Stomach (tissue), 4 donors: ENCODE measurements around the gene DIAPH2.
"Not testable (repeated sequence)": the region's sequence is repeated elsewhere in the genome, so short reads cannot be mapped to it uniquely, and the experiment has no call there.

Experiments used
- EP300 ChIP-seq: sonication (generic); formaldehyde crosslinking; IDR thresholded peaks from one replicate; pipeline ENCODE4 v1.6.1; 2017; ENCODE audit warnings: antibody characterized with exemption
- POLR2A ChIP-seq, 4 donors: fragments of 450-650 bp; IDR thresholded peaks; one replicate each; pipeline ENCODE4 v1.6.1; 2016; ENCODE audit warnings: antibody characterized with exemption in 4 of 4, control low read depth in 2 of 4, mild to moderate bottlenecking in 1 of 4, moderate library complexity in 1 of 4
- POLR2AphosphoS5 ChIP-seq, 3 donors: sonication (generic); formaldehyde crosslinking; IDR thresholded peaks; one replicate each; pipeline ENCODE4 v1.6.1; 2016; ENCODE audit warnings: antibody characterized with exemption in 3 of 3
- TF ChIP-seq, protein P1 (sequence below), 7 experiments: fragments of 450-650 bp in 4 of 7; fragments of 200-600 bp in 3 of 7; sonication (generic) in 3 of 7; IDR thresholded peaks; one replicate each; pipeline ENCODE4 v1.5.1; 2016 to 2019; ENCODE audit warnings: antibody characterized with exemption in 7 of 7, control low read depth in 2 of 7, mild to moderate bottlenecking in 1 of 7

DNA sequence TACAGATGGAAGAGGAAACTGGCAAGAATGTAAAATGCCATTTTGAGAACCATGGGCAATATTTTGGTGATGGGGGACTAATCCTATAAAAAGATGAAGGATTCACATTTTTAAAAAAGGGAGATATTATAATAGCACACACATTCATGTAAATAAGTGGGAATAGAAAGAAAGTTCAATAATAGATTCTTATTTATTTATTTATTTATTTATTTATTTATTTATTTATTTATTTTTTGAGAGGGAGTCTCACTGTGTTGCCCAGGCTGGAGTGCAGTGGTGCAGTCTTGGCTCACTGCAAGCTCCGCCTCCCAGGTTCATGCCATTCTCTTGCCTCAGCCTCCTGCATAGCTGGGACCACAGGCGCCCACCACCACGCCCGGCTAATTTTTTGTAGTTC, 174.8 kb downstream of the DIAPH2 start:
- TF ChIP-seq, protein P1, sequence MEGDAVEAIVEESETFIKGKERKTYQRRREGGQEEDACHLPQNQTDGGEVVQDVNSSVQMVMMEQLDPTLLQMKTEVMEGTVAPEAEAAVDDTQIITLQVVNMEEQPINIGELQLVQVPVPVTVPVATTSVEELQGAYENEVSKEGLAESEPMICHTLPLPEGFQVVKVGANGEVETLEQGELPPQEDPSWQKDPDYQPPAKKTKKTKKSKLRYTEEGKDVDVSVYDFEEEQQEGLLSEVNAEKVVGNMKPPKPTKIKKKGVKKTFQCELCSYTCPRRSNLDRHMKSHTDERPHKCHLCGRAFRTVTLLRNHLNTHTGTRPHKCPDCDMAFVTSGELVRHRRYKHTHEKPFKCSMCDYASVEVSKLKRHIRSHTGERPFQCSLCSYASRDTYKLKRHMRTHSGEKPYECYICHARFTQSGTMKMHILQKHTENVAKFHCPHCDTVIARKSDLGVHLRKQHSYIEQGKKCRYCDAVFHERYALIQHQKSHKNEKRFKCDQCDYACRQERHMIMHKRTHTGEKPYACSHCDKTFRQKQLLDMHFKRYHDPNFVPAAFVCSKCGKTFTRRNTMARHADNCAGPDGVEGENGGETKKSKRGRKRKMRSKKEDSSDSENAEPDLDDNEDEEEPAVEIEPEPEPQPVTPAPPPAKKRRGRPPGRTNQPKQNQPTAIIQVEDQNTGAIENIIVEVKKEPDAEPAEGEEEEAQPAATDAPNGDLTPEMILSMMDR (IDR thresholded peaks at IDR 0.05), result not testable (repeated sequence)
- TF ChIP-seq EP300; POLR2A (IDR thresholded peaks at IDR 0.05); POLR2AphosphoS5 (IDR thresholded peaks at IDR 0.05): not testable (repeated sequence)
